GM18511 (cell line): ENCODE data around the gene PHLDA2.
A peak's percentile ranks its signal among the peaks of the same experiment; 100 is the strongest.

Source experiments
- ATAC-seq: cut with Tn5 transposase; IDR thresholded peaks from one replicate; pipeline ENCODE4 v1.9.1; 2021; ENCODE audit warnings: mild to moderate bottlenecking, moderate library complexity; ENCODE audit not compliant: unreplicated experiment

The PHLDA2 gene

GRCh38 chr11:2930704-2931419, 1.6 kb upstream of the PHLDA2 start:
- peak; percentile 39 for ATAC-seq

GRCh38 chr11:2929950-2930703, 907 bp upstream of the PHLDA2 start:
- peak; percentile 44 for ATAC-seq

DNA sequence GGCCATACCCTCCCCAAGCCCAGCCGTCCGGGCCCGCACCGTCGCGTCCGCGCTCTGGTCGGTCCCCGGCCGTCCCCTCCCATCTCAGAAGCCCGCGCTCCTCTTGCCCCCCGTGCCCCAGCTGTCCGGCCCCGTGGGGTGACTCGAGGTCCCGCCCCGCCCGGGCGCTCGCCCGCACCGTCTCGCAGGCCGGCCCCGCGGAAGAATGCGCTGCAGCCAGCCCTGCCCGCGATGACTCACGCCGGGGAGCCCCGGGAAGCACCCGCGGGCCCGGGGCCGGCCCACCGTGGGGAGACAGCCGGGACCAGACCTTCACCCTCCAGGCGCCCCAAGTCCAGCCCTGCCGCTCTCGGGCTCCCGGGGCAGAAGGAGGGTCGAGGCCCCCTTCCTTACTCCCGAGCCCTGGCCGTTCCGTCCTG, 320 bp upstream of the PHLDA2 start:
- no peak for ATAC-seq

- no peak for ATAC-seq
Measured at GRCh38 chr11:2927851-2928604, 1.2 kb downstream of the PHLDA2 start.

DNA sequence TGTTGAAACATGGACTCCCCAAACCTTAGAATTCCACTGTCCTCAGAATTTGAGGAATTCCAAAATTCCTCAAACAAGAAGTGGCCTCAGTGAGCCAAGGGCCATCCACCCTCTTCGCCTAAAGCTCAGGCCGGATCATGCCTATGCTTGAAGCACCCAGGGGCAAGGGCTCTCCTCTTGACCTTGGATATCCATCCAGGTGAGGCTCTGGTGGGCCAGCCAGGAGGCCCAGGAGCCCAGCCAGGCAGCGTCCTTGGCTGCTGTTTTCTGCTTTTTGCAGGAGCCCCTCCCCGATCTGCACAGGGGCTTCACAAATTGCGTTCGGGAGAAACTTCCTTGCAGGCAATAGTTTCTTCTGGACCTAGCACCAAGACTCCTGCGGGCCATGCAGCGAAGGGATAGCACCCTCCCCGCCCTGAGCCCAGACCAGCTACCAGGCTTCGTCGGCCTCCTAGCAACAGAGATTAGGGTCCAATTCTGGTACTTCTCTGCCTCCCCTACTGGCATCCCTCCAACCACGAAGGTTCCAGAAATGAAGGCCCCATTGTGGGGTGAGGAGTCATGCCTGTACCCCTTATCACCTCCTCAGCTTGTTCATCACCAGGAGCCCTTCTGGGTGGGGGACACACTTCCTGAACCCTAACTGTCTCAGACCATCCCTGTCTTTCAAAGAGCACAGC, 2.0 kb downstream of the PHLDA2 start:
- no peak for ATAC-seq

DNA sequence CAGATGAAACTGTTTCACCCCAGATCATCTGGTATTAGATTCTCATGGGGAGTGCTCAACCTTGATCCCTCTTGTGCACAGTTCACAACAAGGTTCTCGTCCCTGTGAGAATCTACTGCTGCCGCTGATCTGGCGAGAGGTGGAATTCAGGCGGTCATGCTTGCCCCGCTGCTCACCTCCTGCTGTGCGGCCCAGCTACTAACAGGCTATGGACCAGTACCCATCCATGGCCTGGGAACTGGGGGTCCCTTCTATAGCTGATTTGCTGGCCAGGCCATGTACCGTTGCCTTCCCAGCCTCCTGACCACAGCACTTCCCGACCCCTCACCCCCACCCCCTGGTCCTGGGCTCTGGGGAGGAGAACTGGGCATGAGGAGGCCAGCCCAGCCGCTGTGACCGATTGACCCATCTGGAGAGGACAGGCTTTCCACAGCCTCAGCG, 2.6 kb downstream of the PHLDA2 start:
- no peak for ATAC-seq

DNA sequence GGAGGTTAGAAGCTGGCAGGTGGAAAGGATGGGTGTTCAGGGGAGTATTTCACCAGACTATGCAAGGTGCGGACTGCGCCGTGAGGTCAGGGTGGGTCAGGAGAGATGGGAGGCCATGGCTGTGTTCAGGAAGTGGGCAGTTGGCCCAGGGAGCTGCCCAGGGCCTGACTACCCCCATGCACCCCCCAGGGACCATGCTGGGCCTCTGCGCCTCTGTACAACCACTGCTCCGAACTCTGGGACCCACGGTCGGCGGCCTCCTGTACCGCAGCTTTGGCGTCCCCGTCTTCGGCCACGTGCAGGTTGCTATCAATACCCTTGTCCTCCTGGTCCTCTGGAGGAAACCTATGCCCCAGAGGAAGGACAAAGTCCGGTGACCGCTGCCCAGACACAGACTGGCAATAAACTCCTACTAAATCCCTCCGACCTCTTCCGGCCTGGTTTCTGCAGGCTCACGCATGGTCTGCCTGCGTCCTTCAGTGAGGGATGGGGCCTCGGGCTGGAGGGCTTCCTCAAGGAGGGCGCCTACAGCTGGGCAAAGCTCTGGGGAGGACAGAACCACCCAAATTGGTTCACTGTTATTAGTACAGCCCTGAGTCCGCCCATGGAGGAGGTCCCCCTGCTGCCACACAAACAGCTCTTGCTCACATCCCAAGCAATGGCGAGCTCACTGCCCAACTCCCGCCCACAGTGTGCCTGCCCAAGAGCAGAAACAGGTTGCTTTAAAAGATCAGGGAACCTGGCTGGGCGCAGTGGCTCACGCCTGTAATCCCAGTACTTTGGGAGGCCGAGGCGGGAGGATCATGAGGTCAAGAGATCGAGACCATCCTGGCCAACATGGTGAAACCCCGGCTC, 4.2 kb downstream of the PHLDA2 start:
- no peak for ATAC-seq

DNA sequence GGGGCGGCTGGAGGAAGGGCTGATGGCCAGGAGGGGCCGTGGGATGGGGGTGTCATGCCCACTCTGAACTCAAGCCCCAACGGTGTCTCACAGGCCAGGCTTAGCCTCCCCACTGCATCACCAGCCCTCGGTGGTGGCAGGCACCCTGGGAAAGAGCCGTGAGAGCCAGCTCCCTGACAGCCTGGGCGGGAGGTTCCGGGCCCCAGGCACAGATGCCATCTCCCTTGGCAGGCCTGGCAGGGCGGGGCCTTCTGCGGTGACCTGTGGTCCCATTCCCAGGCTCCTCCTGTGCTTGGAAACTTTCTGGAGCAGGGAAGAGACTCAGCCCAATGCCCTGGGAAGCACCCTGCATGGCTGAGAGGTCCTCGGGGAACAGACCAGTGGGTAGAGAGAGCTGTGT, 4.8 kb downstream of the PHLDA2 start:
- ATAC-seq: no peak

GRCh38 chr11:2923446-2924375, 5.5 kb downstream of the PHLDA2 start:
- ATAC-seq: no peak

GRCh38 chr11:2922655-2923054, 6.6 kb downstream of the PHLDA2 start:
- ATAC-seq: no peak

- ATAC-seq: no peak
Measured at GRCh38 chr11:2921742-2922493, 7.3 kb downstream of the PHLDA2 start.

- ATAC-seq: no peak
Measured at GRCh38 chr11:2921261-2921660, 8.0 kb downstream of the PHLDA2 start.

- no peak for ATAC-seq
Measured at GRCh38 chr11:2920343-2920742, 8.9 kb downstream of the PHLDA2 start.

DNA sequence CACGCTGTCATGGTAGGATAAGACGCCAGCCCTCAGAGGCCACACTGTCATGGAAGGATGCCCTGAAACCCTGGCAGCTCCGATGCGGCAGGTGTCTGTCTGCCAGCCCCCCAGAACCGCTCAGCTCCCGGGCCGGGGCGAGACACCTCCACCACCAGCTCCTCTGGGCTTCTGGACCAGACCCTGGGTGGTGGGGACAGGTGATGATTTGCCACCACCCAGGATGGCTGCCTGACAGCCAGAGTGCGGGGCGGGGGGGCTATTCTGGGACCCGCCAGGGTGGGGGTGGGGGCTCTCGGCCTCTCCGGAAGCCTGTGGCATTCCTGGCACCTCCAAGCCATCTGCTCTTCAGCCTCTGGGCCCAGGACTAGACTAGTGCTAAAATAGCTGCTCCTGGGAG, 9.4 kb downstream of the PHLDA2 start:
- ATAC-seq: no peak

DNA sequence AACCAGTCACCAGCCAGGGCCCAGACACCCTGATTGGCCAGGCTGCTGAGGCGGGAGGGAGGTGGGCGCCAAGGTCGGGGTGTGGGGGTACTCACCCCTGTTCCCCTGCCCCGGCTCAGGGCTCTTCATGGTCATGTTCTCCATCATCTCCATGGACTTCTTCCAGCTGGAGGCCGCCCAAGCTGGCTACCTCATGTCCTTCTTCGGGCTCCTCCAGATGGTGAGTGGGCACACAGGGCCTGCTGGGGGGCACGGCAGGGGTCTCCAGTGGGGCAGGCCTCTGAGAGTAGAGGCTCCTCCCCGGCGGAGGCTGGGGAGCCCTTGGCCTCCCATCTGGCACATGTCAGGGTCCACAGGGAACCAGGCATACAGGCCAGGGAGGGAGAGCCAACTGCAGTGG, 10.0 kb downstream of the PHLDA2 start:
- ATAC-seq: no peak

DNA sequence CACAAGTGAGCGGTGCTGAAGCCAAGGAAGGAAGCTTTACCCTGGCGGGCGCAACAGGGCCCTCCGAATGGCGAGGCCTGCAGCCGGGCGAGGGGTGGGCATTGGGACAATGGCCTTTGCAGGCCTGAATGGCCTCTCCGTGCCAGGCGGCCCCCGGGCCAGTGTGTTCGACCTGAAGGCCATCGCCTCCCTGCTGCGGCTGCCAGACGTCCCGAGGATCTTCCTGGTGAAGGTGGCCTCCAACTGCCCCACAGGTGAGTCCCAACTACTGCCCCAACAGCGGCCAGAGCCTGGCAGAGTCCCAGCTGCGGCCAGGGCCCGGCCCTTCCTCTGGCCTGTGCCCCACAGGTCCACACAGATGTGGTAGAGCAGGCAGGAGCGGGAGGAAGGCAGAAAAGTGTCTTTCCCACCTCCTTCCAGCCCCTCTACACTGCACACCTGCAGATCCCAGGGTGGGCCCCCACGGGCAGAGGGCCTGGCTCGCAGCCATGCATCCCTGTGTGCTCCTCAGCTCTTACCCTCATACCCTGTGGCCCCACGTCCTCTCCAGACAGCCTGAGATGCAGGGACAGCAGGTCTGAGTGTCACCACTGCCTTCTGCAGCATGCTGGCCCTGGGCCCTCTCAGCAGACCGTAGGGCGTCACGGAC, 11.3 kb downstream of the PHLDA2 start:
- no peak for ATAC-seq

GRCh38 chr11:2916892-2917645, 12.2 kb downstream of the PHLDA2 start:
- no peak for ATAC-seq
